Gastrocnemius medialis (tissue), 4 donors: ENCODE measurements around the gene SGK1.

Source experiments
- CTCF ChIP-seq, 5 experiments: fragments of 450-650 bp in 3 of 5; fragments of 200-600 bp in 2 of 5; sonication (generic) in 2 of 5; IDR thresholded peaks in 4 of 5; conservative IDR thresholded peaks in 1 of 5; 1 replicate in 4 of 5; 2 replicates in 1 of 5; pipeline ENCODE4 v1.5.1; 2016 to 2019; ENCODE audit warnings: antibody characterized with exemption in 5 of 5, mild to moderate bottlenecking in 3 of 5, moderate library complexity in 3 of 5
- POLR2A ChIP-seq, 2 donors: fragments of 450-650 bp; IDR thresholded peaks; one replicate each; pipeline ENCODE4 v1.6.1; 2017; ENCODE audit warnings: antibody characterized with exemption in 2 of 2, mild to moderate bottlenecking in 2 of 2, moderate library complexity in 2 of 2

GRCh38 chr6:134322216-134322615, 4.3 kb upstream of the SGK1 start:
- TF ChIP-seq CTCF (IDR thresholded peaks at IDR 0.05 in 4 of 5, conservative IDR thresholded peaks at IDR 0.05 in 1 of 5) (no peak), POLR2A (IDR thresholded peaks at IDR 0.05) (no peak)
